Measurements from ENCODE around the gene STIM1.

STIM1 gene

GRCh38 chr11:3971756-3972404, 116.4 kb downstream of the STIM1 start:
- H3K27ac ChIP-seq = no peak overlapping the region
- no peak for TF ChIP-seq CTCF (conservative IDR thresholded peaks at IDR 0.05)

GRCh38 chr11:3972431-3972830, 117.0 kb downstream of the STIM1 start:
- TF ChIP-seq CTCF (conservative IDR thresholded peaks at IDR 0.05) = no peak
- H3K27ac ChIP-seq = no peak overlapping the region

- no peak for TF ChIP-seq CTCF (conservative IDR thresholded peaks at IDR 0.05)
- no peak overlapping the region for H3K27ac ChIP-seq
These were observed 121.6 kb downstream of the STIM1 start for GRCh38 chr11:3977078-3977477.

GRCh38 chr11:3981084-3981633, 125.7 kb downstream of the STIM1 start:
- TF ChIP-seq CTCF (conservative IDR thresholded peaks at IDR 0.05) = no peak
- H3K27ac ChIP-seq = no peak overlapping the region

- no peak for TF ChIP-seq CTCF (conservative IDR thresholded peaks at IDR 0.05)
These were observed 127.0 kb downstream of the STIM1 start for GRCh38 chr11:3982431-3982830.

GRCh38 chr11:3983101-3983500, 127.6 kb downstream of the STIM1 start:
- no peak for TF ChIP-seq CTCF (conservative IDR thresholded peaks at IDR 0.05)
- no peak overlapping the region for H3K27ac ChIP-seq

More at GRCh38 chr11:3982431-3982830, 127.0 kb downstream of the STIM1 start:
- no peak overlapping the region for H3K27ac ChIP-seq

- TF ChIP-seq CTCF (conservative IDR thresholded peaks at IDR 0.05) = no peak
- H3K27ac ChIP-seq = no peak overlapping the region
These were observed 129.4 kb downstream of the STIM1 start for GRCh38 chr11:3984896-3985295.
